Gastroesophageal sphincter (tissue), 3 donors: ENCODE data around the gene SECISBP2L.

Experiments used
- CTCF ChIP-seq, 4 experiments: fragments of 200-600 bp in 2 of 4; fragments of 450-650 bp in 2 of 4; sonication (generic) in 1 of 4; IDR thresholded peaks; one replicate each; pipeline ENCODE4 v1.5.1; 2017 to 2019; ENCODE audit warnings: antibody characterized with exemption in 4 of 4, mild to moderate bottlenecking in 2 of 4, moderate library complexity in 2 of 4
- EP300 ChIP-seq: sonication (generic); formaldehyde crosslinking; IDR thresholded peaks from one replicate; pipeline ENCODE4 v1.6.1; 2017; ENCODE audit warnings: antibody characterized with exemption, mild to moderate bottlenecking
- POLR2A ChIP-seq, 2 donors: fragments of 450-650 bp; IDR thresholded peaks; one replicate each; pipeline ENCODE4 v1.6.1; 2017; ENCODE audit warnings: antibody characterized with exemption in 2 of 2, mild to moderate bottlenecking in 2 of 2, moderate library complexity in 1 of 2
- POLR2AphosphoS5 ChIP-seq: sonication (generic); formaldehyde crosslinking; IDR thresholded peaks from one replicate; pipeline ENCODE4 v1.6.1; 2017; ENCODE audit warnings: antibody characterized with exemption

DNA sequence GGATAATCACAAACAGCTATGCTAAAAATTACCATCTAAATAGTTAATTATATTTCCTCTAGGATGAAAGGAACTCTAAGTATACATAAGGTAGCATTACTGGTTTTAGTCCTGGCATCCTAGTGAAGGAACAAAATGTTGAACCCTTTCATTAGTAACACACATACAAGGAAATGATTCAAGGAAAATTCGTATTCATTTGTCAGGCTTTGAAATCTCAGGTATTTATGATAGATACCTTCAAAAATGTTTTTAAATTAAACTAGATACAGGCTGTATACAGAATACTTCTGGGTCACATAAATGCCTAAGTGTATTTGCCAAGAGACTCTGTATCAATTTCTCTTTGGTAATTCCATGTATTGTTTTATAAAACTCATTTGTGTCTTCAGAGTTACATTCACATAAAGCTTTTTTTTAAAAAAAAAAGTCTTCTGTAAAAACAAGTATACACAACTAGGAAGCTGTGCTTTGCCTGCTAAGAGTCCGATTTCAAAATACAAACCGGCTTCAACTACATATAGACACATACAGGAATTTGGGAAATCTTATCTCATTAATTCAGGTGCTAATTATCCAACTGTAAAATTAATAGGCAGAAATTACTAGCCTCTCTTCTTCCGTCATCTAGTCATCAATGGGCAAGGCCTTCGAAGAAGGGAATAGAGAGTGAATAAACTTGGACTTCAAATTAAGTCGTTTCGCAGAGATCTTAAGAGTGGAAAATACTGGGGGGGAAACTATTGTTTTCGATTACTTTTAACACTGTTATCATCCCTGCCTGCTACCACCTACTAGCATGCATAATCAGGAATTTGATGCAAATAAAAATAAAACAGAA is 1.3 kb downstream of the SECISBP2L start:
- TF ChIP-seq POLR2A (IDR thresholded peaks at IDR 0.05) (no peak), CTCF (IDR thresholded peaks at IDR 0.05) (no peak), POLR2AphosphoS5 (no peak), EP300 (no peak)
